AG09309 (cell line): ENCODE results near the gene SENP2.
"Not testable (repeated sequence)": the region's sequence is repeated elsewhere in the genome, so short reads cannot be mapped to it uniquely, and the experiment has no call there.

ENCODE experiments used
- DNase-seq: peaks from one replicate; pipeline ENCODE4 v3.0.0-alpha.2; 2010; ENCODE audit warnings: low read depth
- H3K4me3 ChIP-seq: 2 replicates; pipeline ENCODE4 v1.5.1; 2011; ENCODE audit warnings: mild to moderate bottlenecking, low read depth, low read length, moderate library complexity; ENCODE audit not compliant: control insufficient read depth
- CTCF ChIP-seq: IDR thresholded peaks from 2 replicates; pipeline ENCODE4 v1.5.1; 2011; ENCODE audit warnings: mild to moderate bottlenecking, low read depth, low read length, inconsistent platforms; ENCODE audit not compliant: insufficient read depth, control insufficient read depth; ENCODE audit errors: missing control alignments

Gene SENP2

GRCh38 chr3:185657691-185658503 is 71.8 kb downstream of the SENP2 start:
- no peak for TF ChIP-seq CTCF
- no peak overlapping the region for H3K4me3 ChIP-seq
- no peak for DNase-seq

DNA sequence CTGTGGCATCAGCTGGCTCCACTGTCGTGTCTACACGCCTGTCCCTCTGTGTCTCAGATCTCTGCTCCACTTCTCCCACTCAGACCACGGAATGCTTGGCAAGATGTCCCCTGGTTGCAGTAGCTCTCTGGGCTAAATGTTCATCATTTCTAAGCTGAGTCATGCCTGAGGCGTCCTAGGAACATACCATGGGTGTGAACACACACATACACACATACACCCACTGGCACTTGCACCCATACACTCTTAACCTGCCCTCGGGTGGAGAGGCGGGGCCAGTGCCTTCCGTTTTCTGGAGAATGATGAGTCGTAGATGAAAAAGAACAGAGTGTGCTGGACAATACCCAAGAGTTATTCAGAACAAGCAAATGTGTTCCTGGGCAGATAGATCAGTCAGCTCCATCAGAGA is 72.4 kb downstream of the SENP2 start:
- DNase-seq = peak; percentile 97
- no peak for TF ChIP-seq CTCF
- H3K4me3 ChIP-seq = no peak overlapping the region

DNA sequence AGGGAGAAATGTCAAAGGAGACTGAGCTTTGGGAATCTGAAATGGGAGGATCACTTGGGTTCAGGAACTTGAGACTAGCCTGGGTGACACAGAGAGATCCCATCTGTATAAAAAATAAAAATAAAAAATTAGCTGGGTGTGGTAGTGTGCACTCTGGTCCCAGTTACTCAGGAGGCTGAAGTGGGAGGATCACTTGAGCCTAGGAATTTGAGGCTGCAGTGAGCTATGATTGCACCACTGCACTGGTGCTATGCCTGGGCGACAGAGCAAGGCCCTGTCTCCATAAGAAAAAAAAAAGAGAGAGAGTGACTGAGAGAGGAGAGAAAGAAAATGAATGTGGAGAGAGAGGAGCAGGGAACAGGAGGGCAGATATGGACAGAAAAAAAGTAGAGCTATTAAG is 72.8 kb downstream of the SENP2 start:
- no peak for TF ChIP-seq CTCF
- no peak overlapping the region for H3K4me3 ChIP-seq
- no peak for DNase-seq

DNA sequence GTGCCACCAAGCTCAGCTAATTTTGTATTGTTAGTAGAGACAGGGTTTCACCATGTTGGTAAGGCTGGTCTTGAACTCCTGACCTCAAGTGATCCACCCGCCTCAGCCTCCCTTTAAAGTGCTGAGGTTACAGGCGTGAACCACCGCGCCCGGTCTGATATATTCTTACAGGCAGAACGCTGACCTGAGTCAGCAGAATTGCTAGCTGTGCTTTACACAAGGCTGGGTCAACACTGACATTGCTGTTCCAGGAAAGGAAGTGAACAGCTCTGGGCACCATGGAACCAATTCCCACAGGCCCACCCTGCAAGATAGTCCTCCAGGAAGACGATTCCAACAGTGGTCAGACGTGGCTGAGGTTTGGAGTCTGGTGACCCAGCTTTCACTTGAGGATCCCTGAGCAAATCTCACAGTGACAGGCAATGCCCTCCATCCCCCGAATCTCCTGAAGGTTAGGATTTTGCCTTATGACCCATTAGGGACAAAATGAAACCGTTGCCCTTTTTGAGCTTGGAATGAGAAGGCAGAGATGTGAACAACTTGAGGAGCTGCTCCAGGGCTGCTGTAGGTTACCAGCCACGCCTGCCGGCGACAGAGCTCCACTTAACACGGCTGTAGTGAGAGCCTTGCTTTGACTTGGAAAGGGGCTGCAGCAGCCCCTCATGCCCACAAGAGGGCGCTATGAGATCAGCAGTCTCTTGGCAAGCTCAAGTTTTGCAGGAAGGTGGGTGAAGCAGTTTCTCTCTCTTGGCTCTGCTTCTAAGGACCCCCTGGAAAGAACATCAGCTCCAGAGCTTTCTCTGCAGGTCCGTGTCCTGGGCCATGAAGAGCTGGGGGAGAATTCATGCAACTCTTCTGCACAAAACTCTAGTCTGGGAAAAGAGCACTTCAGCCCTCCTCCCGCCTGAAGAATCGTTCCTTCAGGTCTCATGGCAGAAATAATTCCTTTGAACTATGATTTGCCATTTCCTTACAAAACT is 74.1 kb downstream of the SENP2 start:
- no peak overlapping the region for H3K4me3 ChIP-seq
- TF ChIP-seq CTCF = peak; percentile 98
- peak; percentile 32 for DNase-seq

- DNase-seq, H3K4me3 ChIP-seq: not testable (repeated sequence)
These were observed 75.2 kb downstream of the SENP2 start for GRCh38 chr3:185661296-185661695.

GRCh38 chr3:185661772-185662171 is 75.7 kb downstream of the SENP2 start:
- no peak for TF ChIP-seq CTCF
- DNase-seq = no peak
- no peak overlapping the region for H3K4me3 ChIP-seq

DNA sequence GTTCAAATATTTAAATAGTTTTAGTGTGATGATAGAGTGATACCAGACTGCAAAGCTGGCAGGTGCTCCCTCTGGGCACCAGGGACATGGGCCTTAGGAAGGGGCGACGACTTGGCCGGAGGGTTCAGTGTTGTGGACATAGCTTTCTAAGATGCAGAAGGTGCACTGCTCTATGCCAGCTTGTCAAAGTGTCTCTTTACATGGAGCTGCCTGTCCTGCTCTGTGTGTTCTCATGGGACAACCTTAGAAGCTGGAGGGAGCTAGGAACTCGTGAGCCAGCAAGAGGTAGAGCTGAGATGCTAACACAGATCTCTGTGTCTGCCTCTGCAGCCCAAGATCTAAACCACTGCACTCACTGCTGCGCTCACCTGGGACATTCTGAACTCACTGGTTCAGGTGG is 77.8 kb downstream of the SENP2 start:
- no peak overlapping the region for H3K4me3 ChIP-seq
- DNase-seq = no peak
- no peak for TF ChIP-seq CTCF
